ENCODE data around the gene NPAS3.

DNA sequence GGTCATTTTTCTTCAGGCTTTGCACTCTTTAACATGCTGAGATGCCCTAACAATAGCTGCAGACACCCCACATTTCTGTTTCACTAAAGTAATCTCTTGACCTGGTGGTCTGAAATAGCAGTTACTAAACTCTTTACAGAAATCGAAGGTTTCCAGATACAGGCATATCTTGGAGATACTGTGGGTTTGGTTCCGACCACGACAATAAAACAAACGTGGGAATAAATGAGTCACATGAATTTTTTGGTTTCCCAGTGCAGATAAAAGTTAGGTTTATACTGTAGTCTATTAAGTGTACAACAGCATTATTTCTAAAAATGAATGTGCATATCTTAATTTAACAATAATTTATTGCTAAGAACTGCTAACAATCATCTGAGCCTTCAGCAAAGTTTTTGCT is 803.5 kb downstream of the NPAS3 start:
- no peak for TF ChIP-seq EZH2phosphoT487 (IDR thresholded peaks at IDR 0.05; ENCODE audit: borderline replicate concordance, low read length)
- TF ChIP-seq, protein P1, sequence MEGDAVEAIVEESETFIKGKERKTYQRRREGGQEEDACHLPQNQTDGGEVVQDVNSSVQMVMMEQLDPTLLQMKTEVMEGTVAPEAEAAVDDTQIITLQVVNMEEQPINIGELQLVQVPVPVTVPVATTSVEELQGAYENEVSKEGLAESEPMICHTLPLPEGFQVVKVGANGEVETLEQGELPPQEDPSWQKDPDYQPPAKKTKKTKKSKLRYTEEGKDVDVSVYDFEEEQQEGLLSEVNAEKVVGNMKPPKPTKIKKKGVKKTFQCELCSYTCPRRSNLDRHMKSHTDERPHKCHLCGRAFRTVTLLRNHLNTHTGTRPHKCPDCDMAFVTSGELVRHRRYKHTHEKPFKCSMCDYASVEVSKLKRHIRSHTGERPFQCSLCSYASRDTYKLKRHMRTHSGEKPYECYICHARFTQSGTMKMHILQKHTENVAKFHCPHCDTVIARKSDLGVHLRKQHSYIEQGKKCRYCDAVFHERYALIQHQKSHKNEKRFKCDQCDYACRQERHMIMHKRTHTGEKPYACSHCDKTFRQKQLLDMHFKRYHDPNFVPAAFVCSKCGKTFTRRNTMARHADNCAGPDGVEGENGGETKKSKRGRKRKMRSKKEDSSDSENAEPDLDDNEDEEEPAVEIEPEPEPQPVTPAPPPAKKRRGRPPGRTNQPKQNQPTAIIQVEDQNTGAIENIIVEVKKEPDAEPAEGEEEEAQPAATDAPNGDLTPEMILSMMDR (conservative IDR thresholded peaks at IDR 0.05; ENCODE audit: low read depth, low read length) = no peak

All from PC-3 (cell line).